Neural crest cell (in vitro differentiated cells): ENCODE results near the gene ZSCAN21. TPM values are rescaled to one million over a fixed set of nuclear protein-coding genes. Genes with fewer than 3 reads are reported as not detected.

Experiments used
- DNase-seq: peaks from one replicate; pipeline ENCODE4 v3.0.0; 2021; ENCODE audit warnings: low read depth, mixed read lengths, low spot score
- H3K27ac Mint-ChIP-seq: one replicate; pipeline ENCODE4 v1.8.0; 2021; ENCODE audit warnings: mild to moderate bottlenecking, mixed read lengths; ENCODE audit not compliant: unreplicated experiment
- H3K27me3 Mint-ChIP-seq: 2 replicates; pipeline ENCODE4 v1.8.0; 2021; ENCODE audit warnings: low read depth, mild to moderate bottlenecking, mixed read lengths
- H3K36me3 Mint-ChIP-seq: 2 replicates; pipeline ENCODE4 v1.8.0; 2021; ENCODE audit warnings: low read depth, mild to moderate bottlenecking, mixed read lengths
- H3K4me1 Mint-ChIP-seq: 2 replicates; pipeline ENCODE4 v1.8.0; 2021; ENCODE audit warnings: mixed read lengths
- H3K4me3 Mint-ChIP-seq: one replicate; pipeline ENCODE4 v1.8.0; 2021; ENCODE audit warnings: mild to moderate bottlenecking, mixed read lengths
- H3K9me3 Mint-ChIP-seq: 2 replicates; pipeline ENCODE4 v1.8.0; 2021; ENCODE audit warnings: mixed read lengths
- total RNA-seq: library from RNA; stranded (reverse); gene quantifications from 2 replicates; pipeline ENCODE4 v1.2.1, GENCODE V29; 2021
- TF ChIP-seq, protein P1 (sequence below): fragments of 200-600 bp; sonication (generic); conservative IDR thresholded peaks from 2 replicates; pipeline ENCODE4 v1.5.0; 2021; ENCODE audit warnings: antibody characterized with exemption, mild to moderate bottlenecking

The ZSCAN21 gene
- total RNA-seq, 1 donor from 2014 or later = 20.3 TPM

DNA sequence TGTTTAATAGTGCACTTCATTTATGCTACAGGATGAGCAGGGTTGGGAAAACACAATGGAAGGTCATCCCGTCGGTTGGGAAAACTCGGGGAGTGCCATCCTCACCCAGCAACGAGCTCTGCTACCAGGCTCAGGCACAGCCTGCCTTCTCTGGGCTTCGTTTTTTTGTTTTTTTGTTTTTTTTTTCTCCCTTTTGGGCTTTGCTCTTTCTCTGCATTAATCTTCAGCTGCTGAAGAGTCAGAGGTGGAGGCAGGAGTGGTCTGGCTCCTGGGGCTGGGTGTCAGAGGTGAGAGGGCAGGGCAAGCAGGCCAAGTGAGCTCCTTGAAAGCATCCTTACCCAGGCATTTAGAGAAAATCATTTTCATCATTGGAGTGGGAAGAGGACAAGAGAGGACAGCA, 20.4 kb downstream of the ZSCAN21 start:
- H3K4me1 Mint-ChIP-seq = peaks cover 5% of the 10 kb centered on the region
- H3K27me3 Mint-ChIP-seq = no peaks in the 10 kb centered on the region
- peak overlapping the region; percentile 23 for H3K4me3 Mint-ChIP-seq
- peaks cover 25% of the 10 kb centered on the region for H3K9me3 Mint-ChIP-seq
- H3K36me3 Mint-ChIP-seq = peaks cover 70% of the 10 kb centered on the region
- no peak overlapping the region for H3K27ac Mint-ChIP-seq
- no peak for DNase-seq
- TF ChIP-seq, protein P1, sequence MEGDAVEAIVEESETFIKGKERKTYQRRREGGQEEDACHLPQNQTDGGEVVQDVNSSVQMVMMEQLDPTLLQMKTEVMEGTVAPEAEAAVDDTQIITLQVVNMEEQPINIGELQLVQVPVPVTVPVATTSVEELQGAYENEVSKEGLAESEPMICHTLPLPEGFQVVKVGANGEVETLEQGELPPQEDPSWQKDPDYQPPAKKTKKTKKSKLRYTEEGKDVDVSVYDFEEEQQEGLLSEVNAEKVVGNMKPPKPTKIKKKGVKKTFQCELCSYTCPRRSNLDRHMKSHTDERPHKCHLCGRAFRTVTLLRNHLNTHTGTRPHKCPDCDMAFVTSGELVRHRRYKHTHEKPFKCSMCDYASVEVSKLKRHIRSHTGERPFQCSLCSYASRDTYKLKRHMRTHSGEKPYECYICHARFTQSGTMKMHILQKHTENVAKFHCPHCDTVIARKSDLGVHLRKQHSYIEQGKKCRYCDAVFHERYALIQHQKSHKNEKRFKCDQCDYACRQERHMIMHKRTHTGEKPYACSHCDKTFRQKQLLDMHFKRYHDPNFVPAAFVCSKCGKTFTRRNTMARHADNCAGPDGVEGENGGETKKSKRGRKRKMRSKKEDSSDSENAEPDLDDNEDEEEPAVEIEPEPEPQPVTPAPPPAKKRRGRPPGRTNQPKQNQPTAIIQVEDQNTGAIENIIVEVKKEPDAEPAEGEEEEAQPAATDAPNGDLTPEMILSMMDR = no peak

DNA sequence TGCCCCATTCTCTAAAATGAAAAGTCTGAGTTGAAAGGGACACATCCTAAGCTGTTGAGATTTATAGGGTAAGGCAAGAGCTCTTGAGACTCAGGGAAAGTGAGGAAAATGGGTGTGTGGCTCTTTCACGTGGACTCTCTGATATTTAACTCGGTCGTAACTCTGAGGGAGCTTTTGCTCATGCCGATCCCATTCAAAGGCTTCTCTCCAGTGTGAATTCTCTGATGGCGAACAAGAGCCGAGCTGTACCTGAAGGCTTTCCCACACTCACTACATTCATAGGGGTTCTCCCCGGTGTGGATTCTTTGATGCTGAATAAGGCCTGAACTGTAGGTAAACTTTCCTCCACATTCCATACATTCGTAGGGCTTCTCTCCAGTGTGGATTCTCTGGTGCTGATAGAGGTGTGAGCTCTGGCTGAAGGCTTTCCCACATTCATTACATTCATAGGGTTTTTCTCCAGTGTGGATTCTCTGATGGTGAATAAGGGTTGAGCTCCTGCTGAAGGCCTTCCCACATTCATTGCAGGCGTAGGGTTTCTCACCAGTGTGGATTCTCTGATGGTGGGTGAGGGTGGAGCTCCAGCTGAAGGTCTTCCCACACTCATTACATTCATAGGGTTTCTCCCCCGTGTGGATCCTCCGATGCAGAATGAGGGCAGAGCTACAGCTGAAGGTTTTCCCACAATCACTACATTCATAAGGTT, 21.6 kb downstream of the ZSCAN21 start:
- Mint-ChIP-seq H3K4me1 (no peaks in the 10 kb centered on the region), H3K27ac (no peak overlapping the region), H3K9me3 (peaks cover 25% of the 10 kb centered on the region), H3K36me3 (peaks cover 75% of the 10 kb centered on the region), H3K4me3 (peak overlapping the region; percentile 22), H3K27me3 (no peaks in the 10 kb centered on the region)
- TF ChIP-seq, protein P1 = no peak
- no peak for DNase-seq

DNA sequence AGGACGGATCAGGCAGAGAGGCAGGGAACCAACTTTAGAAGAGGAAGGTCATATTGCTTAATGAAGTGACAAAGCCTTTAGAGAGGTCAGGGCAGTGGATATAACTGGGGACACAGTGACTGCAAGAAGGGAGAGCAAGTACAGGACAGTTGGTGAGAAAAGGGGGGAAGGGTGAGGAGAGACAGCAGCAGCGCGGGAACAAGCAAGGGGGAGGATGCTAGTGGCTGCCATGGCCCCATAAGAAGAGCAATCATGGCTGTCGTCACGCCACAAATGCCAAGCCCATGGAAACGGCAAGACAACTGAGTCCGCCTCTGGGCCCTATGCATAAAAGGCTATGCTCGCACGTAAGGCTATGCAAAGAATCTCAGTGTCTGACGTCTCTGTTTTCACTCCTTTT, 22.9 kb downstream of the ZSCAN21 start:
- H3K4me1 Mint-ChIP-seq = peaks cover 4% of the 10 kb centered on the region
- TF ChIP-seq, protein P1 = no peak
- H3K9me3 Mint-ChIP-seq = peaks cover 28% of the 10 kb centered on the region
- no peak for DNase-seq
- peaks cover 83% of the 10 kb centered on the region for H3K36me3 Mint-ChIP-seq
- H3K4me3 Mint-ChIP-seq = peak overlapping the region; percentile 8
- H3K27ac Mint-ChIP-seq = no peak overlapping the region
- no peaks in the 10 kb centered on the region for H3K27me3 Mint-ChIP-seq

DNA sequence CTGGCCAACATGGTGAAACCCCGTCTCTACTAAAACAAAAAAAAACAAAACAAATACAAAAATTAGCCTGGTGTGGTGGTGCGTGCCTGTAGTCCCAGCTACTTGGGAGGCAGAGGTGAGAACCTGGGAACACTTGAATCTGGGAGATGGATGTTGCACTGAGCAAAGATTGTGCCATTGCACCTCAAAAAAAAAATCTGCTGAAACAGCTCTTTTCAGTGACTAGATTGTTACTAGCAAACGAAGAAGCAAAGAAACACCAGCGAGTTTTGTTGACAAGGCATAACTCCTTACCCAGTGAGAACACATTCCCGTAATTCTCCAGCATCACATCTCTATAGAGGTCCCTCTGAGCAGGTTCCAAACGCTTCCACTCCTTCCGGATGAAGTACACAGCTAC, 25.3 kb downstream of the ZSCAN21 start:
- no peak overlapping the region for H3K27ac Mint-ChIP-seq
- H3K4me1 Mint-ChIP-seq = peaks cover 18% of the 10 kb centered on the region
- H3K36me3 Mint-ChIP-seq = peaks cover 84% of the 10 kb centered on the region
- H3K4me3 Mint-ChIP-seq = peak overlapping the region; percentile 2
- peaks cover 3% of the 10 kb centered on the region for H3K27me3 Mint-ChIP-seq
- peaks cover 25% of the 10 kb centered on the region for H3K9me3 Mint-ChIP-seq
- DNase-seq = no peak
- TF ChIP-seq, protein P1 = no peak

DNA sequence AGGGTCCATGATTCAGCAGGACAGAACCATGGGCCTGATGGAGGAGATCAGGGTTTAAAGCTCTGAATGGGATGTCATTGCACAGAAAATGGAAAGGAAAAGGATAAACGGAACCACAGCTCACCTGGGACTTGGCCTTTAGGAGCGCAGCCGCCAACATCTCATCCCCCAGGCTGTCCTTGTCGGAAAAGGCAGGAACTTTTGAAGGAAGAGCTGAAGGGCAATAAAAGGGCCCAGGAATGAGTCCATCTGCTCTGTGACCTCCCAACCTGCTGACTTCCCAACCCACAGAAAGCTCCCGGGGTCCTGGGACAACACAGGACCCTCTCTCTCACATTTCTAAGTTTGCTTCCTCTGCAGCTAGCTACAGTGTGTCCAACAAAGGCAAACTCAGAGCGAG, 25.8 kb downstream of the ZSCAN21 start:
- TF ChIP-seq, protein P1 = no peak
- no peak overlapping the region for H3K27ac Mint-ChIP-seq

More for the DNA sequence above, 25.8 kb downstream of the ZSCAN21 start:
- peaks cover 25% of the 10 kb centered on the region for H3K9me3 Mint-ChIP-seq
- peak overlapping the region; percentile 69 for H3K4me3 Mint-ChIP-seq
- peaks cover 82% of the 10 kb centered on the region for H3K36me3 Mint-ChIP-seq
- H3K4me1 Mint-ChIP-seq = peaks cover 23% of the 10 kb centered on the region
- peaks cover 3% of the 10 kb centered on the region for H3K27me3 Mint-ChIP-seq
- no peak for DNase-seq
